Hepatocyte (in vitro differentiated cells): ENCODE data around the gene SLC26A1.

Experiments
- CTCF ChIP-seq: fragments of 200-600 bp; sonication (generic); IDR thresholded peaks from 2 replicates; pipeline ENCODE4 v1.5.1; 2016; ENCODE audit warnings: antibody characterized with exemption, mild to moderate bottlenecking; ENCODE audit not compliant: poor library complexity
- EZH2 ChIP-seq: fragments of 200-600 bp; sonication (generic); IDR thresholded peaks from 2 replicates; pipeline ENCODE4 v1.6.1; 2016; ENCODE audit warnings: antibody characterized with exemption, mild to moderate bottlenecking, borderline replicate concordance
- EZH2phosphoT487 ChIP-seq: fragments of 200-600 bp; sonication (generic); IDR thresholded peaks from one replicate; pipeline ENCODE4 v1.6.1; 2018; ENCODE audit warnings: antibody characterized with exemption, mild to moderate bottlenecking, low read depth, moderate library complexity; ENCODE audit not compliant: unreplicated experiment, severe bottlenecking

- TF ChIP-seq CTCF (no peak), EZH2phosphoT487 (no peak), EZH2 (no peak)
Observed at GRCh38 chr4:1022051-1022738, 29.0 kb upstream of the SLC26A1 start.
